Loucy (cell line): ENCODE results near the gene RAB7A.

ENCODE experiments used
- CTCF ChIP-seq: fragments of 200-600 bp; sonication (generic); conservative IDR thresholded peaks from 2 replicates; pipeline ENCODE4 v1.5.1; 2014; ENCODE audit warnings: mild to moderate bottlenecking, antibody characterized with exemption, low read length
- EZH2phosphoT487 ChIP-seq: fragments of 200-600 bp; IDR thresholded peaks from 2 replicates; pipeline ENCODE4 v1.6.1; 2018; ENCODE audit warnings: antibody characterized with exemption, mild to moderate bottlenecking, moderate library complexity, borderline replicate concordance

GRCh38 chr3:128734523-128735189 is 8.7 kb downstream of the RAB7A start:
- TF ChIP-seq CTCF = no peak
- no peak for TF ChIP-seq EZH2phosphoT487
